Stimulated activated CD4-positive, alpha-beta T cell treated with anti-CD3 and anti-CD28 coated beads, TNF-alpha, amount 100 ng/mL, for 48 hours (primary cell): ENCODE data around the gene RC3H2.

ENCODE experiments used
- DNase-seq, 3 donors: peaks; one replicate each; pipeline ENCODE4 v3.0.0-alpha.2; 2020; ENCODE audit warnings: low read depth in 3 of 3

Gene RC3H2

DNA sequence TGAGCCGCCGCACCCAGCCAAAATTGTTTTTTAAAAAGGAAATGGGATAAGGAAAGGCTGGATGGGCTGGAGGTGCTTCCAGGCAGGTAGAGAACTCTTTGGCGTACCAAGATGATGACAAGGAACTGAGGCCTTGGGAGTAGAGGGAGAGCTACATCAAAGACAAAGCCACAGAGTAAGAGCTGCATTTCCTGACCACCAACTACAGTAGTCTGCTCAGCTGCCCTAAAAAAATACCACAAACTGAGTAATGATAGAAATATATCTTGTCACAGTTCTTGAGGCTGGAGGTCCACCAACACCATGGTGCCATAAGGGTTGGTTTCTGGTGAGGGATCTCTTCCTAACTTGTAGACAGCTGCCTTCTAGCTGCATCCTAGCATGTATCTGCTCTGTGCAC, 97.0 kb downstream of the RC3H2 start:
- no peak for DNase-seq

DNA sequence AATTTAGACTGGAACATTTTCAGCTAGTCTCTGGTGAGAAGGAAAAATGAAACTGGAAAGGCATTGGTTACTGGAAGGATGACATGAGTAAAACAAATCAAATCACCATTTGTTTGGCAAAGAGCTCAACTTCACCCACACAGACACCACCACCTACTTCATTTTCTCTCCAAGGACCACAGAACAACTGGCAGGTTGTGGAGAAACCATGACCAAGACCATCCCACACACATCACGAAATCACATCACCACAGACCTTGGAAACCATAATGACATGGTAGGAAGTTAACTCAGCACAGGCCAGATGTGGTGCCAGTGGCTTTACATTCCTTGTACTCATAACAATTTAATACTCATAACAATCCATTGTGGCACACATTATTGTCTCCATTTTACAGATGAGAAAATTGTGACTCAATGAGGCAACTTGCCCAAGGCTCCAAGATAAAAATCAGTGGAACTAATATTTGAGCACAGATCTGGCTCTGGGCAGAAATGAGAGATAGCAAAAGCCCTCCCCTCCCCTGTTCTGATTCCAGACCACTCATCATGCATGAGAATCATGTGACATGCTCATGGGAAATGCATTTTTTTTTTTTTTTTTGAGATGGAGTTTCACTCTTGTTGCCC, 97.8 kb downstream of the RC3H2 start:
- DNase-seq: peak in 2 of 3 donors; percentile 61 to 66

DNA sequence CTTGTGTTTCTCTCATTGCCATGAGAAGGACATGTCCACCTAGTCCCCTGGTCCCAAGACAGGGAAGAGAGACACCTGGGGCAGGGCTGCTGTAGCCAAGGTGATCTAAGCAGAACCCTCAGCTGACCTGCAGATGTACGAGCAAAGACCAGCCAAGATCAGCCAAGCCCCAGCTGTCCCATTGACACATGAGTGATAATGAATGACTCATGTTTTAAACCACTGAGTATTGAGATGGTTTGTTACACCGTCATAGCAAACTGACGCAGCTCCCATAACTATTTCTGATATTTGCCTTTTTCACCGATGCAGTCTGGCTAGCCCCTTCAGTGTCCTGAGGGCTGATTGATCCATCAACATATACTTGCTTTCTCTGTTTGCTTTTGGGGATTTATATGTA, 98.5 kb downstream of the RC3H2 start:
- no peak for DNase-seq

DNA sequence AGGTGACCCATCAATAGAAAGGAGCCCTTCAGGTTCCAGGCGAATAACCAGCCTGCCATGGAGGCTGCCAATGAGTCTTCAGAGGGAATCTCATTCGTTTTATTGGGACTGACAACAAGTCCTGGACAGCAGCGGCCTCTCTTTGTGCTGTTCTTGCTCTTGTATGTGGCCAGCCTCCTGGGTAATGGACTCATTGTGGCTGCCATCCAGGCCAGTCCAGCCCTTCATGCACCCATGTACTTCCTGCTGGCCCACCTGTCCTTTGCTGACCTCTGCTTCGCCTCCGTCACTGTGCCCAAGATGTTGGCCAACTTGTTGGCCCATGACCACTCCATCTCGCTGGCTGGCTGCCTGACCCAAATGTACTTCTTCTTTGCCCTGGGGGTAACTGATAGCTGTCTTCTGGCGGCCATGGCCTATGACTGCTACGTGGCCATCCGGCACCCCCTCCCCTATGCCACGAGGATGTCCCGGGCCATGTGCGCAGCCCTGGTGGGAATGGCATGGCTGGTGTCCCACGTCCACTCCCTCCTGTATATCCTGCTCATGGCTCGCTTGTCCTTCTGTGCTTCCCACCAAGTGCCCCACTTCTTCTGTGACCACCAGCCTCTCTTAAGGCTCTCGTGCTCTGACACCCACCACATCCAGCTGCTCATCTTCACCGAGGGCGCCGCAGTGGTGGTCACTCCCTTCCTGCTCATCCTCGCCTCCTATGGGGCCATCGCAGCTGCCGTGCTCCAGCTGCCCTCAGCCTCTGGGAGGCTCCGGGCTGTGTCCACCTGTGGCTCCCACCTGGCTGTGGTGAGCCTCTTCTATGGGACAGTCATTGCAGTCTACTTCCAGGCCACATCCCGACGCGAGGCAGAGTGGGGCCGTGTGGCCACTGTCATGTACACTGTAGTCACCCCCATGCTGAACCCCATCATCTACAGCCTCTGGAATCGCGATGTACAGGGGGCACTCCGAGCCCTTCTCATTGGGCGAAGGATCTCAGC, 104.8 kb downstream of the RC3H2 start, which contains the start of gene OR1K1:
Gene OR1K1, plus strand, starts transcription at position 58 of the 995 bp plus-strand sequence. Its CDS starts 0 bp downstream, at position 58.
- no peak for DNase-seq

DNA sequence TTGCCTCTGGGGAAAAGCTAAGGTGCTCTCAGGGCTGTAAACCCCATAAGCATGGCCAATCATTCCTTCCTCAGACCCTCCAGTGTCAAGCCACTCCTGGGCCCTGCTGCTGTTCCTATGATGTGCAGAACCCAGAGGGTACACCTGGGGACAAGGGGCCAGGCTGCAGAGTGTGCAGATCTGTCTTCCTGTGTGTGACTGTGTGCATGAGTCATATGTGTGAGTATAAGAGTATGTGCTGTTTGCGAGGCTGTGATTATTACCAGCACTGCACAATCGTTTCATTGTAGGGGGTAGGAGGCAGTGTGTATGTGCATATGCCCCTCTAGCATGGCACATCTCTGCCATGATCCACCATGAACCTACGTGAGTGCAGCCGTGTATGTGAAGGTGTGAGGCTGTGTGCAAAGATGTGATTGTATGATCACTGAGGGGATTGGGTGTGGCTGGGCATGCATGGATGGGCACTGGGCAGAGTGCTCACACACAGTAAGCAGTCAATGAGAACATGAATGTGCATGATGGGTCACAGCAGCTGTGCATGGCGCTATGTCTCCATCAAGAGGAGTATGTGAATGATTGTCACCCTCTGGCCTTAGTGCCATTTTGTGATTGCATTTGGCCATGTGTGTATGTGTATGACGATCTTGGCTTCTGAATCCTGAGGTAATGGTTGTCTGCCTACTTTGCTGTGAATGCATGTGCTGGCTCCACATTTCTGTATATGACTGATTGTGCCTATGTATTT, 107.7 kb downstream of the RC3H2 start:
- DNase-seq: no peak
